ENCODE results near the gene DLG4. TPM values are rescaled to one million over a fixed set of nuclear protein-coding genes. Genes with fewer than 3 reads are reported as not detected.

The DLG4 gene
- total RNA-seq (10 to 100 TPM in 1 of 2 donors, 1 to 10 TPM in 1; 9.8 to 16.1 TPM), total RNA-seq (8.0 to 13.7 reads per million in 2 donors)

DNA sequence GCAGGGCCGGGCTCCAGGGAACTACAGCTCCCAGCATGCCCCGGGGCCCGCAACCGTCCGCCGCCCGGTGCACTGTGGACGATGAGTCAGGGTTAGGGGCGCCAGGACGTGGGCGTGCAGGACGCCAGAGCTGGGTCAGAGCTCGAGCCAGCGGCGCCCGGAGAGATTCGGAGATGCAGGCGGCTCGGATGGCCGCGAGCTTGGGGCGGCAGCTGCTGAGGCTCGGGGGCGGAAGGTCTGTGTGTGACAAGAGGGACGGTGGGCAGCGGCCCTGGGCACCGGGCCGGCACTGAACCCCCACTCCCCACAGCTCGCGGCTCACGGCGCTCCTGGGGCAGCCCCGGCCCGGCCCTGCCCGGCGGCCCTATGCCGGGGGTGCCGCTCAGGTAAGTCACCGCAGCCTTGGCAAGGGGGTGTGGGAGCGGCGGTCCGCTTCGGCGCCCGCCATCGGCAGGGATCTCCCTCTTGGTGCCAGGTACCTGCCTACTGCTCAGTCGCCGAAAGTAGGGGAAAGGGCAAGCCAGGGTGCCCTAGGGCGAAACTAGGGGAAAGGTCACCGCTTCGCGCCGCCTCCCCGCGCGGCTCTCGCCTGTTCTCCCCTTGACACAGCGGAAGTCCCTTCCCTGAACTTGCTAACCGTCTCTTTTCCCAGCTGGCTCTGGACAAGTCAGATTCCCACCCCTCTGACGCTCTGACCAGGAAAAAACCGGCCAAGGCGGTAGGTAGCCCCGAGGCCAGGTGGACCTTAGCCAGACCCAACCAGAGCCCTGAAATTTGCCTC lies at the start of gene DLG4, which contains the start of gene ACADVL:
Gene DLG4 (minus strand): TSS at position 25 of the 781 bp plus-strand sequence.
Gene ACADVL (plus strand): TSS at position 127 of the 781 bp plus-strand sequence. CDS start 47 bp downstream, at position 174.
- H3K9me3 ChIP-seq (ENCODE audit: control insufficient read depth, low read length, poor library complexity, severe bottlenecking), result no peaks in the 10 kb centered on the region
- Mint-ChIP-seq H3K27me3 (no peaks in the 10 kb centered on the region), H3K36me3 (ENCODE audit: low read depth) (peaks cover 3% of the 10 kb centered on the region), H3K4me3 (peak within 1 kb of the TSS; percentile 96), H3K4me1 (peaks cover 38% of the 10 kb centered on the region), H3K27ac (peak within 1 kb of the TSS; percentile 91)
- ATAC-seq, result peak; percentile 68
- peak; percentile 54 to 65 (median 60) for DNase-seq

DNA sequence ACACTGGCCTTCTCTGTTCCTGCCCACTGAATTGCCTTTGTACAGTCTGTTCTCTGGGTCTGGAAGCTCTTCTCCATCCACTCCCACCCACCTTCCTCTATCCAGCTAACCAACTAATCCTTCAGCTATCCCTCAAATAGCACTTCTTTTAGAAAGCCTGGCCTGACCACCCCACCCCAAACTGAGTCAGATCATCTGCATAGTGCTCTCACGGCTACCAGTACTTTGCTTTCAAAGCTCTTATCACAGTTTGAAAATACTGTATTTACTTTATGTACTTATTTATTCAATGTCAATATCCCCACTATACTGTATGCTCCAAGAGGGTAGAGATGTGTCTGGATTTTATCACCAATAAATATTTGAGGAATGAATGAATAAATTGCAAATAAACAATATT lies 47.1 kb upstream of the DLG4 start:
- ATAC-seq, result no peak
- H3K27me3 Mint-ChIP-seq, result peaks cover 16% of the 10 kb centered on the region
- H3K36me3 Mint-ChIP-seq (ENCODE audit: low read depth), result no peaks in the 10 kb centered on the region
- no peak overlapping the region for H3K4me3 Mint-ChIP-seq
- H3K9me3 ChIP-seq (ENCODE audit: control insufficient read depth, low read length, poor library complexity, severe bottlenecking), result no peaks in the 10 kb centered on the region
- no peak overlapping the region for H3K27ac Mint-ChIP-seq
- no peak for DNase-seq
- H3K4me1 Mint-ChIP-seq, result peaks cover 22% of the 10 kb centered on the region

DNA sequence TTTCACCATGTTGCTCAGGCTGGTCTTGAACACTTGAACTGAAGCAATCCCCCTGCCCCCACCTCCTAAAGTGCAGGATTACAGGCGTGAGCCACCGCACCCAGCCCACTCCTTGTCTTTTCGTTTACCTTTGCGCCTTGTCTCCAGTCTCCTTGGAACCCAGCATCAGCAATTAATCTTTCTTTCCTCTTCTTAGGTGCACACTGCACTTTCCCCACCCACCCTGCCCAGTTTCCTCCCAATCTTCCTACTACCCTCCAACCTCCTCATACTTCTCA lies 44.1 kb upstream of the DLG4 start:
- no peaks in the 10 kb centered on the region for H3K9me3 ChIP-seq (ENCODE audit: control insufficient read depth, low read length, poor library complexity, severe bottlenecking)
- no peaks in the 10 kb centered on the region for H3K36me3 Mint-ChIP-seq (ENCODE audit: low read depth)
- H3K4me1 Mint-ChIP-seq, result peaks cover 19% of the 10 kb centered on the region
- peak overlapping the region; percentile 96 for H3K4me3 Mint-ChIP-seq
- H3K27me3 Mint-ChIP-seq, result peaks cover 16% of the 10 kb centered on the region
- no peak for DNase-seq
- ATAC-seq, result no peak
- peak overlapping the region; percentile 88 for H3K27ac Mint-ChIP-seq

DNA sequence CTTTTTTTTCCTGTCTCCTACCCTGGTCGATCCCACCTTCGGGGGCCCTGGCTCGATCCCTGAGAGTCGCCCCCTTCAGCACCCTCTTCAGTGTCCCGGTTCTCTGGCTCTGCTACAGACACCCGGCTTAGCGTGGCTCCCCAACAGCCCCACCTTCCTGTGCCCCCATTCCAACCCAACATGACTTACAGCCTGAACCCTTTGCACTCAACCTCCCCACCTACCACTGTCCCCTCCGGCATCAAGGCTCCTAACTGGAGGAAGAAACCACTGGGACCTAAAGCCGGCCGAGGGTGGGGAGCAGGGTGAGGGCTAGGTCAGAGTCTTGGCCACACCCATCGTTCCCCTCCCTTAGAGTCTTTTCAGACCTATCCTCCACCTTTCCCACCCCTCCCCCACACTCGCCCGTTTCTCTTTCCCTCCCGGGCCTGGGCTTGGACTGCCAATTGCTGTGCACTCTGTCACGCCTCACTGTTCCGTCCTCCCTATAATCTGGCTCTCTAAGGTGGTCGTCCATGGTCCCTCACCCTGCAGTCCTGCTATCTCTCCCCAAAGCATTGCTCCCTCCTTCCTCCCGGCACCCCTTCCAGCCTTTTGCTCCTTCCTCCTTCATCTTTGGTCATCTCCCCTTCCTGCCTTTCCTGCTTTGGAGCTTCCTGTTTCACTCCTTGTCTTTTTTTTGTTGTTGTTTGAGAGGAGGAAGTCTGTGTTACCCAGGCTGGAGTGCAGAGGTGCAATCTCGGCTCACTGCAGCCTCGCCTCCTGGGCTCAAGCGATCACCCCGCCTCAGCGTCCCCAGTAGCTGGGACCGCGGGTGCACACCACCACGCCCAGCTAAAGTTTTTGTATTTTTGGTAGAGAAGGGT lies 43.5 kb upstream of the DLG4 start:
- Mint-ChIP-seq H3K4me1 (peaks cover 19% of the 10 kb centered on the region), H3K36me3 (ENCODE audit: low read depth) (no peaks in the 10 kb centered on the region), H3K4me3 (peak overlapping the region; percentile 96), H3K27me3 (peaks cover 16% of the 10 kb centered on the region), H3K27ac (peak overlapping the region; percentile 88)
- DNase-seq, result no peak
- H3K9me3 ChIP-seq (ENCODE audit: control insufficient read depth, low read length, poor library complexity, severe bottlenecking), result no peaks in the 10 kb centered on the region
- ATAC-seq, result peak; percentile 19

DNA sequence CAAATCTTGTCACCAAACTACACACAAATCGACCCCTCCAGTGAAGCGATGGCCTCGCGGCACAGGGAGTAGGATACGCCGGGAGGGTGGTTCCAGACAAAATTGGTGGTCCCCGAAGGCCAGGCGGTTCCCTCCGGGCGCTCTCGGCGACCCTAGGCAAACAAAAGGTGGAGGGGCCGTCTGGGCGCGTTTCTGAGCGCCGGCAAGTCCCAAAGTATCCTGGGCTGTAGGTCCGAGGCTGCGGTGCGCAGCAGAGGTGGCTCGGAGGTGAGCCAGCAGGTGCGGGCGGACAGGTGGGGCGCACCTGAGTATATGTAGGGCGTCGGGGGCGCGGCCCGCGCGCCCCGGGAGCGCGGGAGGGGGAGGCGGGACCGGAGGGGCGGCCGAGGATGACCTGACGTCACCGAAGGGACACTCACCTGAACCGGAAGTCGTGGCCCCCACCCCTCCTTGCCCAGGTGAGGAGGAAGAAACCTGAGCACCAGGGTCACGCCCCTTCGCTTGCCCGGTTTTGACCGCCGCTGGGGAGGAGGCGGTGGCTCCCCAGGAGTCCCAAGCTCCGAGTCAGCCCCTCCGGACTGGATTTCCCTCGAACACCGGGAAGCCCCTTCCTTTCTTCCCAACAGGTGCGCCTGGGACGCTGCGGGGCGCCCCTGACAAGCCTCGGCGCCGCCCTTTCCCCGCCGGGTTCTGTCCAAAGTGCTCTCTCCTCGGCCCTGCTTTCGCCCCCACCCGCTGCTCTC lies 42.7 kb upstream of the DLG4 start, which contains the start of gene CLDN7:
Gene CLDN7 (minus strand): TSS at position 287 of the 743 bp plus-strand sequence. CDS start 435 bp downstream, outside the sequence.
- peak within 1 kb of the TSS; percentile 88 for H3K27ac Mint-ChIP-seq
- peaks cover 16% of the 10 kb centered on the region for H3K27me3 Mint-ChIP-seq
- H3K4me3 Mint-ChIP-seq, result peak within 1 kb of the TSS; percentile 96
- ATAC-seq (no peak), DNase-seq (no peak)
- no peaks in the 10 kb centered on the region for H3K9me3 ChIP-seq (ENCODE audit: control insufficient read depth, low read length, poor library complexity, severe bottlenecking)
- H3K36me3 Mint-ChIP-seq (ENCODE audit: low read depth), result no peaks in the 10 kb centered on the region
- peaks cover 19% of the 10 kb centered on the region for H3K4me1 Mint-ChIP-seq

DNA sequence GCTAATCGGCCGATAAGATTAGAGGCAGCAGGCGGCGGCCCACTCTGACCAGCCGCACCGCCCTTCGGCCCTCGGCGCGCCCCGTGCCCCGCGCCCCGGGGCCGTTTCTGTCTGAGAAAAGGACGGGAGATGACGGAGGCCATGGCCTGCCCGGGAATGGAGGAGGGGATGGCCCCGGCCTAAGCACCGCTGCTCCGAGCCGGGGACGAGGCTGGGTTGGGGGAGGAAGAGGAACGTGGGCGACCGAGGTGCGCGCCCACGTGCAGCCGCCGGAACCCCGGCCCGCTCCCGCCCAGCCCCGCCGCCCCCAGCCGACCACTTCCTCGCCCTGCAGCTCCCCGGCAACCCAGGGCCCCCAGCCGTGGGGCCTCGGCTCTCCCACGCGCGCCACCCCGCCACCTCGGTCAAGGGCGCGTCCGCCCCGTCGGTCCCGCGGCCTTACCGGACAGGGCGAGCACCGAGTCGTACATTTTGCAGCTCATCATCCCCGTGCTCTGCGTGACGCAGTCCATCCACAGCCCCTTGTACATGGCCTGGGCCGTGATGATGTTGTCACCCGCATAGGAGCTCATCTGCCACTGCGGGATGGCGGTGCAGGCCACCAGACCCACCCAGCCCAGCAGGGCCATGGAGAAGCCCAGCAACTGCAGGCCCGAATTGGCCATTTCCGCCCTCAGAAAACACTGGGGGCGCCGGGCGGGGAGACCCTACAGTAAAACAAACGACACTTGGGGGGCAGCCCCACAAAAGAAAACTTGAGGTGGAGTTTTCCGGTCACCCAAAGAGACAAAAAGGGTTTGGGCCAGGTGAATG lies 41.9 kb upstream of the DLG4 start:
- Mint-ChIP-seq H3K27me3 (peaks cover 16% of the 10 kb centered on the region), H3K36me3 (ENCODE audit: low read depth) (peaks cover 2% of the 10 kb centered on the region), H3K4me3 (peak overlapping the region; percentile 78), H3K4me1 (peaks cover 19% of the 10 kb centered on the region), H3K27ac (no peak overlapping the region)
- no peaks in the 10 kb centered on the region for H3K9me3 ChIP-seq (ENCODE audit: control insufficient read depth, low read length, poor library complexity, severe bottlenecking)
- DNase-seq (no peak), ATAC-seq (peak; percentile 51)

DNA sequence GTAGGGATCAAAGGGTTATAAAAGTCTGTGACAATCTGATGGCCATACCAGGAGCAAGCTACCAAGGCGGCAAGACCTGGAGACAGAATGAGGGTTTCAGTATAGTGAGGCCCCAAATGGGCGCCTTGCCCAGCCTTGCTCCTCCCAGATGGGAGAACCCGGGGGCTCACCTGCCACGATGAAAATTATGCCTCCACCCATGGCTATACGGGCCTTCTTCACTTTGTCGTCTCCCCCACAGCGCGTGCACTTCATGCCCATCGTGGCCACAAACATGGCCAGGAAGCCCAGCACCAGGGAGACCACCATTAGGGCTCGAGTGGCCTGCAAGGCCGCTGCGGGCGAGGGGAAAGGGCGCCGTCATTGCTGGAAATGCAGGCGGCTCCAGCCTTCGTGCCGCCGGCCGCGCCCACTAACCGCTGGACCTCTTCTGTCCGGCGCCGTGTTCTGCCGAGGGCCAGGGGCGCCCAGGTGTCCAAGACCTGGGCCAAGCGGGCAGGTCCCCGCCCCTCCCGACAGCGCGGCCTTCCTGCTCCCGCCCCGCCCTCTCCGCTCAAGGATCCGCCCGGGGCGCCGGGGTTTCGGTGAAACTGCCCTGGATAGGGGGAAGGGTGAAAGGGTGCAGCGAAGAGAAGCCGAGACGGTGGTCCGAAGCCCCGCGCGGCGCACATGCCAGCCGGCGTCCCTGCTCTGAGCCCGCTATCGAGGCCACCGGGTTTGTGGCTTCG lies 41.2 kb upstream of the DLG4 start:
- peak overlapping the region; percentile 16 for H3K27ac Mint-ChIP-seq
- peak in 2 of 3 donors; percentile 34 to 42 for DNase-seq
- peaks cover 19% of the 10 kb centered on the region for H3K4me1 Mint-ChIP-seq
- peak; percentile 61 for ATAC-seq
- no peaks in the 10 kb centered on the region for H3K9me3 ChIP-seq (ENCODE audit: control insufficient read depth, low read length, poor library complexity, severe bottlenecking)
- H3K36me3 Mint-ChIP-seq (ENCODE audit: low read depth), result peaks cover 2% of the 10 kb centered on the region
- peaks cover 16% of the 10 kb centered on the region for H3K27me3 Mint-ChIP-seq
- H3K4me3 Mint-ChIP-seq, result peak overlapping the region; percentile 62

DNA sequence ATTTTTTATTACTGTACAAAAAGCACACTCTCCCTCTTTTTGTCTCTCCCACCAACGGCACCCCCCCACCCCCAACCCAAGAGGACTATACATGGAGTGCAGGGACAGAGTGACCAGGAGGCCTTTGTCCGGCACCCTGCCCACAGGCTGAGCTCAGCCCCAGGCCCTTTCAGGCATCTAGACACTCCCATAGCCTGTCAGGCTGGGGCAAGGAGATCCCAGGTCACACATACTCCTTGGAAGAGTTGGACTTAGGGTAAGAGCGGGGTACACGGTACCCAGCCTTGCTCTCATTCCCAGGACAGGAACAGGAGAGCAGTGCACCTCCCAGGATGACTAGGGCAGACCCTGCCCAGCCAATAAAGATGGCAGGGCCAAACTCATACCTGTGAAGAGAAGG lies 40.5 kb upstream of the DLG4 start:
- Mint-ChIP-seq H3K4me1 (peaks cover 19% of the 10 kb centered on the region), H3K4me3 (peak overlapping the region; percentile 50), H3K36me3 (ENCODE audit: low read depth) (peaks cover 2% of the 10 kb centered on the region), H3K27ac (peak overlapping the region; percentile 16), H3K27me3 (peaks cover 16% of the 10 kb centered on the region)
- H3K9me3 ChIP-seq (ENCODE audit: control insufficient read depth, low read length, poor library complexity, severe bottlenecking), result no peaks in the 10 kb centered on the region
- ATAC-seq (no peak), DNase-seq (no peak)

DNA sequence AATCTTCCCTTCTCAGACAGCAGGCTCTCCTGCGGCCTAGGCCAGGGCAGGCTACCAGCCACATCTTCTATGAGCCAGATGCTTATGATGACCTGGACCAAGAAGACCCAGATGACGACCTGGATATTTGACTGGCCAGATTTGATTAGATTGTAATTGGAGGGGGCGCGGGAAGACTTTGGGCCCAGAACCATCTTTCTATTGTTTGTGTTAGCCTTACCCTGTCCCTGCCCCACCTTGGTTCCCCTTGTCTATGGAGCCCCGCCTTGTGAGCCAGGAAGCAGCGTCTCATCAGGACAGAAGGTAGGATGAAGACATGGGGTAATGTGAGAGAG lies 39.9 kb upstream of the DLG4 start:
- Mint-ChIP-seq H3K4me3 (no peak overlapping the region), H3K36me3 (ENCODE audit: low read depth) (peaks cover 5% of the 10 kb centered on the region), H3K4me1 (peaks cover 19% of the 10 kb centered on the region), H3K27me3 (peaks cover 16% of the 10 kb centered on the region), H3K27ac (no peak overlapping the region)
- ATAC-seq (no peak), DNase-seq (no peak)
- no peaks in the 10 kb centered on the region for H3K9me3 ChIP-seq (ENCODE audit: control insufficient read depth, low read length, poor library complexity, severe bottlenecking)

DNA sequence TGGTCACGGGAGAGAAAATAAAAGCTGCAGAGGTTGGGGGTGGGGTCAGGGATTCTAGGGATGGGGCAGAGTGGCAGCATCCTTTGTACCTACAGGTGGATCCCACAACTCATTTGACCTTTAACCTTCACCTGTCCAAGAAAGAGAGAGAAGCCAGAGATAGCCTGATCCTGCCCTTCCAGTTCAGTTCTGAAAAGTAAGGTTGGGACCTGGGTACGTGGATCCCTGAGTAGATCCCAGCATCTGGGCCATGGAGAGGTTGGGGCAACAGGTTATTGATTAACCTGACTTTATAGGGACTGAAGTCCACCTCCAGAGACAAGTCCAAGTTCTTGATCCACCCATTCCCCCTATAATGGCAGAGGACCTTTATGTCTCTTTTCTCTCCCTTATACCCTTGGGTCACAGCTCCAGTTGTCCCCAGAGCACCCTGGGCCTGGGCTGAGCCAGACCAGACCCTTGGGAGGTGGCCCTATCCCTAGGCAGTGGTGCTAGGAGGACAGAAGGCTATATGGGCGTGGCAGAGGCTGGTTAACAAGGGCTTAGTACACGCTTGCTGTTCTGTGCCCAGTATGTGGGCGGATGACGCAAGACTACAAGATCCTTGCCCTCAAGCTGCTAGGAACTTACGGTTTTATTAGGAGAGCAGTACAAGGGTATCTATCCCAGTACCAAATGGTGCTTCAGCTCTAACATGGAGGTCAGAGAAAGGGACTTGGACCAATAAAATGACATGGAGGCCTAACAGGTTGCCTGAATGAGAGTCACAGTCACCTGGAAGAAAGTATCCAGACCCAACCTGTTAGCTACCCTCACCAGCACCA lies 39.3 kb upstream of the DLG4 start:
- Mint-ChIP-seq H3K27me3 (peaks cover 13% of the 10 kb centered on the region), H3K4me3 (no peak overlapping the region), H3K36me3 (ENCODE audit: low read depth) (peaks cover 6% of the 10 kb centered on the region), H3K27ac (no peak overlapping the region), H3K4me1 (peaks cover 19% of the 10 kb centered on the region)
- H3K9me3 ChIP-seq (ENCODE audit: control insufficient read depth, low read length, poor library complexity, severe bottlenecking), result no peaks in the 10 kb centered on the region
- ATAC-seq, result no peak
- no peak for DNase-seq

DNA sequence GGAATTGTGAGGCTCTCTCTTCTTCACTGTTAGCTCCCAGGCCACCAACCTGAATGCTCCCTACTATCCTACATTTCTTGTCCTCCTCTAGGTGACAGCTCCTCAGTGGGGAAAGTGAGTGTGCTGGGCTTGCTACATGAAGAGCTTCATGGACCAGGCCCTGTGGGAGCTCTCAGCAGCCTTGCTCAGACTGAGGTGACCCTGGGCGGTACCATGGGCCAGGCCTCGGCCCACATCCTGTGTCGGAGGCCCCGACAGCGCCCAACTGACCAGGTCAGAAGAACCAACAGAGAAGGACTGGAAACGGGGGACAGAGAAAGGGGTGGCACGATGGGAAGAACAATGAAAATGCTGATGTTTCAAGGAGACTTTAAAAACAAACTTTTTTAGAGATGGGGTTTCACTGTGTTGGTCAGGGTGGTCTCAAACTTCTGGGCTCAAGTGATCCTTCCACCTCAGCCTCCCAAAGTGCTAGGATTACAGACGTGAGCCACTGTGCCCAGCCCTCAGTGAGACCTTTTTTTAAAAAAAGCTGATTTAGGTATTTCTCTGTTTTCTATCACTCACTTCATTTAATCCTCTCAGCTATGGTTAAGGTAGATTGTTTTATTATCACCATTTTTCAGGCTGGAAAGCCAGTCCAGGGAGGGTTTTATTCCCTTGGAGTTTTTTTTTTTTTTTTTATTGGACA lies 37.3 kb upstream of the DLG4 start:
- no peaks in the 10 kb centered on the region for H3K9me3 ChIP-seq (ENCODE audit: control insufficient read depth, low read length, poor library complexity, severe bottlenecking)
- ATAC-seq (no peak), DNase-seq (no peak)
- peak overlapping the region; percentile 56 for H3K27ac Mint-ChIP-seq
- no peaks in the 10 kb centered on the region for H3K27me3 Mint-ChIP-seq
- H3K4me3 Mint-ChIP-seq, result peak overlapping the region; percentile 52
- H3K4me1 Mint-ChIP-seq, result peaks cover 14% of the 10 kb centered on the region
- peaks cover 12% of the 10 kb centered on the region for H3K36me3 Mint-ChIP-seq (ENCODE audit: low read depth)

Data from T-helper 17 cell (primary cell).